ENCODE results near the gene FERMT1.
"Not testable (repeated sequence)": the region's sequence is repeated elsewhere in the genome, so short reads cannot be mapped to it uniquely, and the experiment has no call there.

Gene FERMT1

DNA sequence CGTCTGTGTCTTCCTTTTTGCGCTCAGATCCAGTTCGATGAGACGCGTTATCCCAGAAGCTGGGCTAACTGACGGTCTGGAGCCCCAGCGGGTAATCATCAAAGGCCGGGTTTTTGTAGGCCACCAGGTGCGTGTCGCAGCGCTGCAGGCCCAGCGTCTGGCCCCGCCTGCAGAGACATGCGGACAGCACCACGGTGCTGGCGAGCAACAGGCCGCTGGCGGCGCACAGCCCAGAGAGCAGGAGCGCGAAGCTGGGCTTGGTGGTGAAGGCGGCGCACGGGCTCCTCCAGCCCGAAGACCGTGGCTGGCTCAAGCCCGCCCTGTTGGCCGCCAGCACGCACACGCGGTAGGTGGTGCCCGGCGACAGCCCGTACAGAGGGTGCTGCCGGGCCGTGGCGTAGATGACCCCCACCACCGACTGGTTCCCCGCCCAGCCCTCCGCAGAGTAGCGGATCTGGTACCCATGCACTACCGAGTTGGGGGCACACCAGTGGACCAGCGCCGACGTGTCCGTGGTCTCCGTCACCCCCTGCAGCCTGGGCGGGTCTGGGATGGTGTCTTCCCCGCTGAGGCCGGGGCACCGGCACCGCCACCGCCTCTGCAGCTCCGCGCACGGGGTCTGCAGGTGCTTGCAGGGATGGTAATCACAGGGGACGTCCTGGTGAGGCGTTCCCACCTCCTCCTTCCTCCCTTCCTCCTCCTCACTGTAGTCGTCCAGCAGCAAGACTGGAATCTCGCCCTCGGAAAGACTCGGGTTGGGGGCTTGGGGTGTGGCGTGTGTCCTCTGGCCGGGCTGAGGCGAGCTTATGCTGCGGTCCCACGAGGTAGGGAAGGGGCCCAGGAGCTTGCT, 81.6 kb downstream of the FERMT1 start:
- DNase-seq (ENCODE audit: low read depth in 3 of 3), result no peak

GRCh38 chr20:6040540-6040939, 82.3 kb downstream of the FERMT1 start:
- DNase-seq (ENCODE audit: low read depth in 3 of 3), result no peak

DNA sequence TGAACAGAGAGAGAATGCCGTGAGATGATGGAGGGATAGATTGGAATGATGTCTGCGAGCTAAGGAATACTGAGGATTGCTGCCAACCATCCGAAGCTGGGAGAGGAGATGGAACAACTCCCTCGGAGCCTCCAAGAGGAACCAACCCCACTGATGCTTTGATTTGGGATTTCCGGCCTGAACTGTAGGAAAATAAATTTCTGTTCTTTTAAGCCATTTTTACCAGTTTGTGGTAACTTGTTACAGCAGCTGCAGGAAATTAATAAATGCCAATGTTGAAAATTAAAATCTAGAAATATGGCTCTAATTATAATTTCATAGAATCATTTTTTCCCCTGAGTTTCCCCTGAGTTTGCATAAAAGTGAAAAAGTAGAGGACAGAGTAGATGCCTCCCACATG, 83.1 kb downstream of the FERMT1 start:
- DNase-seq (ENCODE audit: low read depth in 3 of 3), result no peak

- no peak for DNase-seq (ENCODE audit: low read depth in 3 of 3)
Observed at GRCh38 chr20:6038256-6038655, 84.6 kb downstream of the FERMT1 start.

DNA sequence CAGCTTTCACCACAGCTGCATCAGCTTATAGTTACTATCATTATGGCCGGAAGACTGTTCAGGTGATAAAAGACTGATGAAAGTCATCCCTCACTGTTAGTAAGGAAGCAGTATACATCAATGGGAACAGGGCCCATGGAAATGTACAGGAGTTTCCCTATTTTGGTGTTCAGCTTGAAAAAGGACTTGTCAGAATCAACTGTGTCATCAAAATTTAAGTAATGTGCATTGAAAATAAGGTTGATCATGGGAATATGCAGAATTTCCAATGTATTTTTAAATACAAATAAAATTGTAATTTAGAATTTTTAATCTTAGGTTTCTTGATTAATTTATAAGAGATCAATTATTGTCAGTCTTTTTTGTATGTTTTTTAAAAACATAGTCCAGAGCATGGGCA, 85.7 kb downstream of the FERMT1 start:
- DNase-seq (ENCODE audit: low read depth in 3 of 3), result no peak

DNA sequence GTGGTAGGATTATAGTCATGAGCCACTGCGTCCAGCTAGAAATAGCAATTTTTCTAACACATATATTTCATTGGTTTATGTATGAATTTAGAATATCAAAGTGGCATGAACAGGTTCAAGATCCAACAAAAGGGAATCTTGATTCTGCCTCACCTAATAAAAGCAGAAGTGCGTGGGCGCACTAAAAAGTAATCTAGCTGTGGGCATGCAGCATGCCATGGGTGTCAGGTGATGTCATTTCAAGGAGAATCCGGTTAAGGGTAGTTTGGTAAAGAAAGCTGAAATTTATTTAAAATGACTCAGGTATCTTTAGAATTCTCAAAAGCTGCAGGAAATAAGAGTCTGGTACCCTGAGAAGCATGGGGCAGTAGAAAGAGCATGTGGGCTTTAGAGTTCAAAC, 86.6 kb downstream of the FERMT1 start:
- no peak for DNase-seq (ENCODE audit: low read depth in 3 of 3)

DNA sequence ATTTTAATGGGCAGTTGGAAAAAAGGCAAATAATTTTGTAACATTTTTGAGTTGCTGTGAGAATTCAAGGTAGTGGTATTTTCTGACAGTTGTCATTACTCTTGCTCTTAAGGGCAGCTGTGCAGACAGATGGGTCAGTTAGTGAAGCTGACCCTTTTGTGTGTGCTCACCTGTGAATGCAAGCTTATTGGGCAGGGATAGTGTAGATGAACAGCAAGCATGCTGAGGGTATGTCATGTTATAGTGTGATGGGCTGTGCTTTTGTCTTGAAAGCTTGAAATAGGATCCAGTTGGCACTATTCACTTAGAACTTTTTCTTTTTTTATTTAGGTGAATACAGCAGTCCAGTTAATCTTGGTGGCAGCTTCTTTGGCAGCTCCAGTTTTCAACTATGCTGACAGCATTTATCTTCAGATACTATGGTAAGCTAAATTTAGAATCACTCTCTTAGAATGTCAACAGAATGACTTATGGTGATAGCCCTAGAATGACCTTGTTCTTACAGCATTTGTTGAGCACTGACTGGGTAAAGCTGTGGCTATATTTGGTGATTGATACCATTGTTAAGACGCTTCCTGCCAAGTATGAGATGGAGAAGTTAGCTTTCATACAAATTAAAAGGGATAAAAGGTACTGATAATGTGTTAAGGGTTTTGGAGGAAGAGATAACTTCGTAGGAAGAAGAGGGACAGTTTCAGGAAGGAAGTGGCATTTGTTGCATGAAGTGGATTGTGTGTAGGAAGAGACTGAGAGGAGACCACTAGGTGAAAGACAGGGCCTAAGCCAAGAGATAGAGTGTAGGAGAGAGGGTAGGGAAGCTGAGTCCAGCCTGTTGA, 88.5 kb downstream of the FERMT1 start:
- no peak for DNase-seq (ENCODE audit: low read depth in 3 of 3)

- DNase-seq (ENCODE audit: low read depth in 3 of 3), result not testable (repeated sequence)
Observed at GRCh38 chr20:6032907-6033306, 89.9 kb downstream of the FERMT1 start.

DNA sequence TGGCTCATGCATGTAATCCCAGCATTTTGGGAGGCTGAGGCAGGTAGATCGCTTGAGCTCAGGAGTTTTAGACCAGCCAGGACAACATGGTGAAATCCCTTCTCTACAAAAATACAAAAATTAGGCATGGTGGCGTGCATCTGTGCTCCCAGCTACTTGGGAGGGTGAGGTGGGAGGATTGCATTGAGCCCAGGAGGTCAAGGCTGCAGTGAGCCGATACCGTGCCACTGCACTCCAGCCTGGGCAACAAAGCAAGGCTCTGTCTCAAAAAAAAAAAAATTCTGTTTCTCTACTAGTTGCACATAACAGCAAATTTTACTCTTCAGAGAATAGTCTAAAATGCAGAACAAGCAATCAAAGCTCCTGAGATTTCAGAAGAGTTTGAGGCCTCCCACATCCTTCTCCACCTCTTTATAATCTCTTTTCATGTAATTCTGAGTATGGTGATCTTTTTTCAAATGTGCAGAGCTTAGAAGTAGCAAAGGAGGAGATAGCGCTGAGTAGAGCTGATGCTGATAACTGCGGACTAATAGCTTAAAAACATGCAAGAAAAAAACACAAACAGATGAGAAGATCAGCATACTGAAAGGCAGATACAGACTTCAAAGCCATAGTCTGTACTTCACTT, 92.3 kb downstream of the FERMT1 start:
- DNase-seq (ENCODE audit: low read depth in 3 of 3), result no peak

DNA sequence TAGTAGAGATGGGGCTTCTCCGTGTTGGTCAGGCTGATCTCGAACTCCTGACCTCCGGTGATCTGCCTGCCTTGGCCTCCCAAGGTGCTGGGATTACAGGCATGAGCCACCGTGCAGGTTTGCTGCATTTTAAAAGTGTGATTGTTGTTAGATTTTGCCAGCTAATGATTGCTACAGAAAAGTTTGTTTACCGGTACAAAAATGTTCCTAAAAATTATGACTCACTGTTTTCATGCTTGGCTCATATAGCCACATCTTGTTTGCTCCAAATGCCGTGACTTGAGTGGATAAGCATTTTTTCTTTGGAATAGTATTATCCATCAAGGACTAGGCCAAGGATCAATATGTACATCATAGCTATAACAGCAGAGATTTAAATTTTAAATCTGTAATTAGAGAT, 93.3 kb downstream of the FERMT1 start:
- DNase-seq (ENCODE audit: low read depth in 3 of 3), result no peak

GRCh38 chr20:6028818-6029217, 94.0 kb downstream of the FERMT1 start:
- no peak for DNase-seq (ENCODE audit: low read depth in 3 of 3)

DNA sequence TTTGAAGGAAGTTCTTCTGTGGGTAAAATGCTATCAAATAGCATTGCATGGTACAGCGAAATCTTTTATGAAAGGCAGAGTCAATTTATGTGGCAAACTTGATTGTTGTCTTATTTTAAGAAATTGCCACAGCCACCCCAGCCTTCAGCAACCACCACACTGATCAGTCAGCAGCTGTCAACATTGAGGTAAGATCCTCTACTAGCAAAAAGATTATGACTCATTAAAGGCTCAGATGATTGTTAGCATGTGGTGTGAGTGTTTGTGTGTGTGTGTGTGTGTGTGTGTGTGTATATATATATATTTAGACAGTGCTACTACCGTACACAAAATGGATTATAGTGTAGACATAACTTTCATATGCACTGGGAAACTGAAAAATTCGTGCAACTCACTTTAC, 96.8 kb downstream of the FERMT1 start:
- no peak for DNase-seq (ENCODE audit: low read depth in 3 of 3)

Measured in stimulated activated CD4-positive, alpha-beta T cell treated with anti-CD3 and anti-CD28 coated beads, TNF-alpha, amount 100 ng/mL, for 4 hours (primary cell).